Measurements from ENCODE around the gene MTG2. TPM values are rescaled to one million over a fixed set of nuclear protein-coding genes. Genes with fewer than 3 reads are reported as not detected.

Gene MTG2
- total and polyA plus RNA-seq, 2 of the 13 experiments (the other 11 are each of a cell fraction or from before 2014, with no cell fraction given) = 20.4 to 37.8 TPM

GRCh38 chr20:62134735-62135231 is 48.0 kb upstream of the MTG2 start (continued):
- TF ChIP-seq AHR (CRISPR knock-in tag; IDR thresholded peaks at IDR 0.05) (peak; percentile 60), DRAP1 (CRISPR knock-in tag; IDR thresholded peaks at IDR 0.05) (peak; percentile 45; the same call in 1 of the 2 replicates), BHLHE40 (IDR thresholded peaks at IDR 0.05; ENCODE audit: low read length) (peak; percentile 38; the same call in 1 of the 2 replicates), ATAD3A (CRISPR knock-in tag; IDR thresholded peaks at IDR 0.05) (no peak), GABPB1 (CRISPR knock-in tag; IDR thresholded peaks at IDR 0.05) (peak; percentile 54), SMARCC2 (IDR thresholded peaks at IDR 0.05) (no peak), ZFP36L2 (CRISPR knock-in tag; IDR thresholded peaks at IDR 0.05) (no peak), TARDBP (CRISPR knock-in tag; IDR thresholded peaks at IDR 0.05) (peak; percentile 93; the same call in 1 of the 2 replicates), RXRB (CRISPR knock-in tag; IDR thresholded peaks at IDR 0.05; ENCODE audit: borderline replicate concordance) (peak; percentile 78), NCOA2 (CRISPR knock-in tag; IDR thresholded peaks at IDR 0.05) (peak; percentile 58), HCFC1 (IDR thresholded peaks at IDR 0.05; ENCODE audit: low read depth, low read length) (no peak), YEATS4 (CRISPR knock-in tag; IDR thresholded peaks at IDR 0.05; ENCODE audit: borderline replicate concordance) (peak; percentile 44; the same call in 1 of the 2 replicates), REPIN1 (CRISPR knock-in tag; IDR thresholded peaks at IDR 0.05; ENCODE audit: borderline replicate concordance, low read depth) (peak; percentile 54), ZBTB33 (CRISPR knock-in tag; IDR thresholded peaks at IDR 0.05) (peak; percentile 91), POLR2AphosphoS2 (IDR thresholded peaks at IDR 0.05; ENCODE audit: low read depth, low read length) (peak; percentile 96), NFKB2 (CRISPR knock-in tag; IDR thresholded peaks at IDR 0.05; ENCODE audit: borderline replicate concordance) (peak; percentile 66; the same call in 1 of the 2 replicates), ZNF782 (CRISPR knock-in tag; IDR thresholded peaks at IDR 0.05; ENCODE audit: borderline replicate concordance) (0 out of 2 replicates have a peak, but pooled peaks have one; percentile 56), ZBTB25 (CRISPR knock-in tag; IDR thresholded peaks at IDR 0.05) (peak; percentile 67; the same call in 1 of the 2 replicates), JUN (CRISPR knock-in tag; IDR thresholded peaks at IDR 0.05) (peak; percentile 85; the same call in 1 of the 2 replicates)
- TF ChIP-seq, protein P1, sequence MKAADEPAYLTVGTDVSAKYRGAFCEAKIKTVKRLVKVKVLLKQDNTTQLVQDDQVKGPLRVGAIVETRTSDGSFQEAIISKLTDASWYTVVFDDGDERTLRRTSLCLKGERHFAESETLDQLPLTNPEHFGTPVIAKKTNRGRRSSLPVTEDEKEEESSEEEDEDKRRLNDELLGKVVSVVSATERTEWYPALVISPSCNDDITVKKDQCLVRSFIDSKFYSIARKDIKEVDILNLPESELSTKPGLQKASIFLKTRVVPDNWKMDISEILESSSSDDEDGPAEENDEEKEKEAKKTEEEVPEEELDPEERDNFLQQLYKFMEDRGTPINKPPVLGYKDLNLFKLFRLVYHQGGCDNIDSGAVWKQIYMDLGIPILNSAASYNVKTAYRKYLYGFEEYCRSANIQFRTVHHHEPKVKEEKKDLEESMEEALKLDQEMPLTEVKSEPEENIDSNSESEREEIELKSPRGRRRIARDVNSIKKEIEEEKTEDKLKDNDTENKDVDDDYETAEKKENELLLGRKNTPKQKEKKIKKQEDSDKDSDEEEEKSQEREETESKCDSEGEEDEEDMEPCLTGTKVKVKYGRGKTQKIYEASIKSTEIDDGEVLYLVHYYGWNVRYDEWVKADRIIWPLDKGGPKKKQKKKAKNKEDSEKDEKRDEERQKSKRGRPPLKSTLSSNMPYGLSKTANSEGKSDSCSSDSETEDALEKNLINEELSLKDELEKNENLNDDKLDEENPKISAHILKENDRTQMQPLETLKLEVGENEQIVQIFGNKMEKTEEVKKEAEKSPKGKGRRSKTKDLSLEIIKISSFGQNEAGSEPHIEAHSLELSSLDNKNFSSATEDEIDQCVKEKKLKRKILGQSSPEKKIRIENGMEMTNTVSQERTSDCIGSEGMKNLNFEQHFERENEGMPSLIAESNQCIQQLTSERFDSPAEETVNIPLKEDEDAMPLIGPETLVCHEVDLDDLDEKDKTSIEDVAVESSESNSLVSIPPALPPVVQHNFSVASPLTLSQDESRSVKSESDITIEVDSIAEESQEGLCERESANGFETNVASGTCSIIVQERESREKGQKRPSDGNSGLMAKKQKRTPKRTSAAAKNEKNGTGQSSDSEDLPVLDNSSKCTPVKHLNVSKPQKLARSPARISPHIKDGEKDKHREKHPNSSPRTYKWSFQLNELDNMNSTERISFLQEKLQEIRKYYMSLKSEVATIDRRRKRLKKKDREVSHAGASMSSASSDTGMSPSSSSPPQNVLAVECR (CRISPR knock-in tag; IDR thresholded peaks at IDR 0.05; ENCODE audit: borderline replicate concordance) = peak; percentile 77; the same call in 1 of the 2 replicates
- TF ChIP-seq, protein P2, sequence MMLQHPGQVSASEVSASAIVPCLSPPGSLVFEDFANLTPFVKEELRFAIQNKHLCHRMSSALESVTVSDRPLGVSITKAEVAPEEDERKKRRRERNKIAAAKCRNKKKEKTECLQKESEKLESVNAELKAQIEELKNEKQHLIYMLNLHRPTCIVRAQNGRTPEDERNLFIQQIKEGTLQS (CRISPR knock-in tag; IDR thresholded peaks at IDR 0.05) = no peak

All from HepG2 (cell line).